HepG2 (cell line): Measurements from ENCODE around the gene VWA7. TPM values are rescaled to one million over a fixed set of nuclear protein-coding genes. Genes with fewer than 3 reads are reported as not detected.

Experiments
- ATAC-seq: fragments of 200-7000 bp; cut with Tn5 transposase; 3 replicates; pipeline ENCODE4 v1.9.1; 2020; ENCODE audit warnings: mild to moderate bottlenecking, moderate library complexity
- BruUV-seq: library from RNA; stranded (reverse); fragments of 400-500 nt; replicated peaks from 2 replicates; lab custom pipeline; 2021; lab: Mats Ljungman, UMichigan
- CTCF ChIA-PET: fragments of 300-600 bp; formaldehyde crosslinking; extraction: SDS; loops from one replicate; lab custom pipeline; 2021; ENCODE audit warnings: low total read pairs, inconsistent platforms, low intra/inter-chr PET ratio; lab: Yijun Ruan, JAX
- POLR2A ChIA-PET: fragments of 350-600 bp; sonication (Branson Sonifier 250); formaldehyde crosslinking; loops from one replicate; lab custom pipeline; 2020; ENCODE audit warnings: antibody characterized with exemption, inconsistent platforms; lab: Yijun Ruan, JAX
- DNase-seq: peaks from one replicate; pipeline ENCODE4 v3.0.0-alpha.2; 2015; ENCODE audit warnings: low spot score
- FAIRE-seq: peaks from 3 replicates; lab custom pipeline; 2011; peaks lifted over from hg19 to GRCh38; lab: Jason Lieb, UNC
- H2AFZ ChIP-seq: one replicate; pipeline ENCODE4 v1.6.1; 2011; ENCODE audit warnings: low read length, inconsistent platforms
- H3K27ac ChIP-seq: fragments of 300-600 bp; 3 replicates; pipeline ENCODE4 v1.8.0; 2011; ENCODE audit warnings: mixed run types, mild to moderate bottlenecking, mixed read lengths, low read length, inconsistent platforms; ENCODE audit not compliant: insufficient read depth; ENCODE audit errors: extremely low read length
- H3K27me3 ChIP-seq, 2 experiments: fragments of 200-600 bp in 1 of 2; 2 replicates in 1 of 2; 3 replicates in 1 of 2; pipeline versions ENCODE4 v1.6.0 to v1.8.0; 2011; ENCODE audit warnings: low read length in 2 of 2, mild to moderate bottlenecking in 2 of 2, moderate library complexity in 2 of 2, inconsistent platforms in 1 of 2; ENCODE audit not compliant: insufficient read depth in 2 of 2, control insufficient read depth in 1 of 2
- H3K36me3 ChIP-seq, 2 experiments: fragments of 200-600 bp in 1 of 2; replicated peaks in 1 of 2; 2 replicates in 1 of 2; 3 replicates in 1 of 2; pipeline versions ENCODE4 v1.5.1 to v1.8.0; 2011; ENCODE audit warnings: low read length in 2 of 2, inconsistent platforms in 1 of 2; ENCODE audit not compliant: insufficient read depth in 2 of 2, control insufficient read depth in 1 of 2
- H3K4me1 ChIP-seq: 2 replicates; pipeline ENCODE4 v1.5.1; 2012; ENCODE audit warnings: low read length, inconsistent platforms; ENCODE audit not compliant: insufficient read depth
- H3K4me2 ChIP-seq: 2 replicates; pipeline ENCODE4 v1.6.0; 2011; ENCODE audit warnings: low read depth, low read length, inconsistent platforms
- H3K4me3 ChIP-seq, 3 experiments: fragments of 200-600 bp in 1 of 3; sonication (generic), shearing (Covaris generic) in 1 of 3; replicated peaks in 1 of 3; 2 replicates each; pipeline ENCODE4 v1.5.1; 2011 to 2016; ENCODE audit warnings: low read length in 3 of 3, inconsistent platforms in 2 of 3, low read depth in 2 of 3, mild to moderate bottlenecking in 2 of 3, control low read depth in 1 of 3, mixed read lengths in 1 of 3; ENCODE audit not compliant: insufficient read depth in 1 of 3
- H3K79me2 ChIP-seq: one replicate; pipeline ENCODE4 v1.6.1; 2011; ENCODE audit warnings: low read length, inconsistent platforms; ENCODE audit not compliant: insufficient read depth
- H3K9ac ChIP-seq: 2 replicates; pipeline ENCODE4 v1.6.0; 2011; ENCODE audit warnings: mild to moderate bottlenecking, low read depth, low read length, inconsistent platforms; ENCODE audit not compliant: insufficient read depth
- H3K9me3 ChIP-seq: 2 replicates; pipeline ENCODE4 v1.5.1; 2012; ENCODE audit warnings: mild to moderate bottlenecking, low read length
- H4K20me1 ChIP-seq: 2 replicates; pipeline ENCODE4 v1.6.0; 2011; ENCODE audit warnings: inconsistent platforms, mild to moderate bottlenecking, low read length, moderate library complexity; ENCODE audit not compliant: insufficient read depth
- ATF7-NPFF ChIP-seq: sonication (generic); formaldehyde crosslinking; IDR thresholded peaks from 2 replicates; pipeline ENCODE4 v1.8.1; 2023; ENCODE audit warnings: mild to moderate bottlenecking, low read depth, missing genetic modification reagents, moderate library complexity
- GATAD2A ChIP-seq: IDR thresholded peaks from 2 replicates; pipeline ENCODE4 v1.6.1; 2016
- JDP2 ChIP-seq: sonication (generic); formaldehyde crosslinking; IDR thresholded peaks from 2 replicates; pipeline ENCODE4 v1.8.1; 2022; ENCODE audit warnings: missing genetic modification reagents, borderline replicate concordance
- NKX3-1 ChIP-seq: sonication (generic); formaldehyde crosslinking; IDR thresholded peaks from 2 replicates; pipeline ENCODE4 v1.5.0; 2020; ENCODE audit warnings: missing genetic modification reagents
- PAWR ChIP-seq: sonication (generic); formaldehyde crosslinking; IDR thresholded peaks from 2 replicates; pipeline ENCODE4 v1.4.0; 2020; ENCODE audit warnings: missing genetic modification reagents, mild to moderate bottlenecking, borderline replicate concordance
- ZNF350 ChIP-seq: sonication (generic); formaldehyde crosslinking; IDR thresholded peaks from 2 replicates; pipeline ENCODE4 v1.4.0; 2020; ENCODE audit warnings: mild to moderate bottlenecking, low read depth, missing genetic modification reagents, borderline replicate concordance
- ZNF569 ChIP-seq: sonication (generic); formaldehyde crosslinking; IDR thresholded peaks from 2 replicates; pipeline ENCODE4 v1.5.0; 2020; ENCODE audit warnings: mild to moderate bottlenecking, missing genetic modification reagents, moderate library complexity, borderline replicate concordance
- ZNF614 ChIP-seq: IDR thresholded peaks from 2 replicates; pipeline ENCODE4 v1.6.1; 2018; ENCODE audit warnings: missing biosample characterization, missing genetic modification reagents, inconsistent platforms, borderline replicate concordance
- ZNF7 ChIP-seq: IDR thresholded peaks from 2 replicates; pipeline ENCODE4 v1.6.1; 2016; ENCODE audit warnings: missing biosample characterization, missing genetic modification reagents
- ZNF749 ChIP-seq: sonication (generic); formaldehyde crosslinking; IDR thresholded peaks from 2 replicates; pipeline ENCODE4 v1.8.0; 2022; ENCODE audit warnings: mild to moderate bottlenecking, missing genetic modification reagents, moderate library complexity, borderline replicate concordance
- WGBS: methylation state at CpG from one replicate; pipeline ENCODE4 v1.1.6; 2017; ENCODE audit warnings: low lambda C conversion rate; 5-methylcytosine and 5-hydroxymethylcytosine counted together
- in situ Hi-C: cut with HindIII; loops from 2 replicates; pipeline ENCODE4 v1.10.0; 2017; ENCODE audit warnings: low pct_unique_long_range_greater_than_20kb; ENCODE audit not compliant: extremely low pct_ligation_motif_present
- intact Hi-C: fragments of 100-400 bp; cut with micrococcal nuclease; formaldehyde crosslinking; loops from one replicate; pipeline ENCODE4 v1.10.0; 2022; ENCODE audit not compliant: unreplicated experiment
- polyA plus RNA-seq, 8 experiments: library from polyadenylated mRNA; depleted of rRNA in 3 of 8; stranded (reverse) in 7 of 8; unstranded in 1 of 8; fragments of >200 nt; fragmentation: Illumina TruSeq in 4 of 8; extraction: Trizol in 4 of 8; gene quantifications; 2 replicates each; pipeline versions ENCODE4 v1.2.1 to v1.2.3, GENCODE V29; 2011 to 2016; ENCODE audit warnings: low read depth in 4 of 8, missing spikeins in 1 of 8, mixed read lengths in 1 of 8; ENCODE audit not compliant: insufficient read depth in 1 of 8
- total RNA-seq, 5 experiments: library from RNA; depleted of rRNA; stranded (reverse); fragments of >200 nt; fragmentation: Illumina TruSeq; extraction: Trizol; gene quantifications; 2 replicates each; pipeline ENCODE4 v1.2.3, GENCODE V29; 2016; ENCODE audit warnings: low read depth in 1 of 5
- TF ChIP-seq, protein P1 (sequence below): sonication (generic); formaldehyde crosslinking; IDR thresholded peaks from 2 replicates; pipeline ENCODE4 v1.5.0; 2020; ENCODE audit warnings: mild to moderate bottlenecking, missing genetic modification reagents, borderline replicate concordance
- TF ChIP-seq, protein P2 (sequence below): sonication (generic); formaldehyde crosslinking; IDR thresholded peaks from 2 replicates; pipeline ENCODE4 v1.8.1; 2023; ENCODE audit warnings: mild to moderate bottlenecking, missing genetic modification reagents
- TF ChIP-seq, protein P3 (sequence below): sonication (generic); formaldehyde crosslinking; IDR thresholded peaks from 2 replicates; pipeline ENCODE4 v1.8.1; 2023; ENCODE audit warnings: missing genetic modification reagents, inconsistent platforms, borderline replicate concordance

The VWA7 gene
- total and polyA plus RNA-seq, 2 of the 13 experiments (the other 11 are each of a cell fraction or from before 2014, with no cell fraction given) = 0.86 to 3.3 TPM

DNA sequence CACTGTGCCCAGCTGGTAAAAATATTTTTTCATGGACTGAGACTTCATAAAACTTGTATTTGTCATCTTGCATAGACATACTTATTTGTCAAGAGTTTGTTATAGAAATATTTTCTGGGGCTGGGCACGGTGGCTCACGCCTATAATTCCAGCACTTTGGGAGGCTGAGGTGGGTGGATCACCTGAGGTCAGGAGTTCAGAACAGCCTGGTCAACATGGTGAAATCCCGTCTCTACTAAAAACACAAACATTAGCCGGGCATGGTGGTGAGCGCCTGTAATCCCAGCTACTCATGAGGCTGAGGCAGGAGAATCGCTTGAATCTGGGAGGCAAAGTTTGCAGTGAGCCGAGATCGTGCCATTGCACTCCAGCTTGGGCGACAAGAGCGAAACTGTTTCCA is 31.5 kb upstream of the VWA7 start (continued):
- TF ChIP-seq, protein P1, sequence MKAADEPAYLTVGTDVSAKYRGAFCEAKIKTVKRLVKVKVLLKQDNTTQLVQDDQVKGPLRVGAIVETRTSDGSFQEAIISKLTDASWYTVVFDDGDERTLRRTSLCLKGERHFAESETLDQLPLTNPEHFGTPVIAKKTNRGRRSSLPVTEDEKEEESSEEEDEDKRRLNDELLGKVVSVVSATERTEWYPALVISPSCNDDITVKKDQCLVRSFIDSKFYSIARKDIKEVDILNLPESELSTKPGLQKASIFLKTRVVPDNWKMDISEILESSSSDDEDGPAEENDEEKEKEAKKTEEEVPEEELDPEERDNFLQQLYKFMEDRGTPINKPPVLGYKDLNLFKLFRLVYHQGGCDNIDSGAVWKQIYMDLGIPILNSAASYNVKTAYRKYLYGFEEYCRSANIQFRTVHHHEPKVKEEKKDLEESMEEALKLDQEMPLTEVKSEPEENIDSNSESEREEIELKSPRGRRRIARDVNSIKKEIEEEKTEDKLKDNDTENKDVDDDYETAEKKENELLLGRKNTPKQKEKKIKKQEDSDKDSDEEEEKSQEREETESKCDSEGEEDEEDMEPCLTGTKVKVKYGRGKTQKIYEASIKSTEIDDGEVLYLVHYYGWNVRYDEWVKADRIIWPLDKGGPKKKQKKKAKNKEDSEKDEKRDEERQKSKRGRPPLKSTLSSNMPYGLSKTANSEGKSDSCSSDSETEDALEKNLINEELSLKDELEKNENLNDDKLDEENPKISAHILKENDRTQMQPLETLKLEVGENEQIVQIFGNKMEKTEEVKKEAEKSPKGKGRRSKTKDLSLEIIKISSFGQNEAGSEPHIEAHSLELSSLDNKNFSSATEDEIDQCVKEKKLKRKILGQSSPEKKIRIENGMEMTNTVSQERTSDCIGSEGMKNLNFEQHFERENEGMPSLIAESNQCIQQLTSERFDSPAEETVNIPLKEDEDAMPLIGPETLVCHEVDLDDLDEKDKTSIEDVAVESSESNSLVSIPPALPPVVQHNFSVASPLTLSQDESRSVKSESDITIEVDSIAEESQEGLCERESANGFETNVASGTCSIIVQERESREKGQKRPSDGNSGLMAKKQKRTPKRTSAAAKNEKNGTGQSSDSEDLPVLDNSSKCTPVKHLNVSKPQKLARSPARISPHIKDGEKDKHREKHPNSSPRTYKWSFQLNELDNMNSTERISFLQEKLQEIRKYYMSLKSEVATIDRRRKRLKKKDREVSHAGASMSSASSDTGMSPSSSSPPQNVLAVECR (CRISPR knock-in tag) = peak; percentile 17; the same call in 1 of the 2 replicates
- peak; percentile 73; the same call in 1 of the 2 replicates for TF ChIP-seq ZNF614 (CRISPR knock-in tag)
- TF ChIP-seq GATAD2A (CRISPR knock-in tag) = 0 out of 2 replicates have a peak, but pooled peaks have one; percentile 9

GRCh38 chr6:31806470-31807272 is 29.5 kb upstream of the VWA7 start, which contains the start of gene LSM2:
Gene LSM2 (minus strand): TSS chr6:31806966. CDS start chr6:31806757, 209 bp downstream.
- H4K20me1 ChIP-seq = no peaks in the 10 kb centered on the region
- no peaks in the 10 kb centered on the region for H3K27me3 ChIP-seq
- ChIA-PET CTCF (interaction anchor here (1.0 kb wide), 1 partner anchor 11 kb away, joined by 3 read pairs; the partner anchor contains the start of gene VARS1), POLR2A (interaction anchor here (0.5 to 5.9 kb wide), 43 partner anchors 8 to 1165 kb away, joined by 3 to 107 read pairs (median 5); partner anchors contain the start of genes AIF1, APOM, ATF6B and C6orf47)
- no peaks in the 10 kb centered on the region for H3K9me3 ChIP-seq
- peaks cover 0 to 7% of the 10 kb centered on the region in 2 experiments; a peak in 3 of 5 replicates for H3K36me3 ChIP-seq
- H3K4me3 ChIP-seq = peak within 1 kb of the TSS; percentile 82 to 90 (median 84)
- peaks cover 11% of the 10 kb centered on the region for H3K79me2 ChIP-seq
- FAIRE-seq = peak; percentile 78
- H3K4me1 ChIP-seq = peaks cover 37% of the 10 kb centered on the region
- peak within 1 kb of the TSS; percentile 83 for H3K4me2 ChIP-seq
- peak; percentile 96 for DNase-seq
- TSS peak; percentile 80 for BruUV-seq
- H2AFZ ChIP-seq = no peak within 1 kb of the TSS
- ATAC-seq = peak; percentile 92
- H3K9ac ChIP-seq = peak within 1 kb of the TSS; percentile 94
- intact Hi-C loops (loop anchor here (5.0 kb wide), 1 partner anchor 69 kb away; the partner anchor contains the start of gene CLIC1), in situ Hi-C loops (no loop called here)
- H3K27ac ChIP-seq = peak within 1 kb of the TSS; percentile 94
- under 1% methylated on average over 51 of the region's 51 CpGs for WGBS
- TF ChIP-seq ATF7-NPFF (CRISPR knock-in tag) = peak; percentile 97
- TF ChIP-seq PAWR = peak; percentile 93; the same call in 1 of the 2 replicates
- TF ChIP-seq, protein P2, sequence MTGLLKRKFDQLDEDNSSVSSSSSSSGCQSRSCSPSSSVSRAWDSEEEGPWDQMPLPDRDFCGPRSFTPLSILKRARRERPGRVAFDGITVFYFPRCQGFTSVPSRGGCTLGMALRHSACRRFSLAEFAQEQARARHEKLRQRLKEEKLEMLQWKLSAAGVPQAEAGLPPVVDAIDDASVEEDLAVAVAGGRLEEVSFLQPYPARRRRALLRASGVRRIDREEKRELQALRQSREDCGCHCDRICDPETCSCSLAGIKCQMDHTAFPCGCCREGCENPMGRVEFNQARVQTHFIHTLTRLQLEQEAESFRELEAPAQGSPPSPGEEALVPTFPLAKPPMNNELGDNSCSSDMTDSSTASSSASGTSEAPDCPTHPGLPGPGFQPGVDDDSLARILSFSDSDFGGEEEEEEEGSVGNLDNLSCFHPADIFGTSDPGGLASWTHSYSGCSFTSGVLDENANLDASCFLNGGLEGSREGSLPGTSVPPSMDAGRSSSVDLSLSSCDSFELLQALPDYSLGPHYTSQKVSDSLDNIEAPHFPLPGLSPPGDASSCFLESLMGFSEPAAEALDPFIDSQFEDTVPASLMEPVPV (CRISPR knock-in tag) = peak; percentile 96
- TF ChIP-seq JDP2 (CRISPR knock-in tag) = peak; percentile 20; the same call in 1 of the 2 replicates
- peak; percentile 56; the same call in 1 of the 2 replicates for TF ChIP-seq ZNF749
- peak; percentile 83 for TF ChIP-seq NKX3-1 (CRISPR knock-in tag)
- peak; percentile 87 for TF ChIP-seq ZNF350
- TF ChIP-seq ZNF569 (CRISPR knock-in tag) = 0 out of 2 replicates have a peak, but pooled peaks have one; percentile 19
- TF ChIP-seq, protein P3, sequence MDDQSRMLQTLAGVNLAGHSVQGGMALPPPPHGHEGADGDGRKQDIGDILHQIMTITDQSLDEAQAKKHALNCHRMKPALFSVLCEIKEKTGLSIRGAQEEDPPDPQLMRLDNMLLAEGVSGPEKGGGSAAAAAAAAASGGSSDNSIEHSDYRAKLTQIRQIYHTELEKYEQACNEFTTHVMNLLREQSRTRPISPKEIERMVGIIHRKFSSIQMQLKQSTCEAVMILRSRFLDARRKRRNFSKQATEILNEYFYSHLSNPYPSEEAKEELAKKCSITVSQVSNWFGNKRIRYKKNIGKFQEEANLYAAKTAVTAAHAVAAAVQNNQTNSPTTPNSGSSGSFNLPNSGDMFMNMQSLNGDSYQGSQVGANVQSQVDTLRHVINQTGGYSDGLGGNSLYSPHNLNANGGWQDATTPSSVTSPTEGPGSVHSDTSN (CRISPR knock-in tag) = no peak
- no peak for TF ChIP-seq ZNF7 (CRISPR knock-in tag)
